ENCODE data around the gene RNFT1. TPM values are rescaled to one million over a fixed set of nuclear protein-coding genes. Genes with fewer than 3 reads are reported as not detected.

RNFT1 gene
- total and polyA plus RNA-seq, 2 donors (not counting 1 experiment from before 2014, with no cell fraction given) = 49.4 to 52.0 TPM

DNA sequence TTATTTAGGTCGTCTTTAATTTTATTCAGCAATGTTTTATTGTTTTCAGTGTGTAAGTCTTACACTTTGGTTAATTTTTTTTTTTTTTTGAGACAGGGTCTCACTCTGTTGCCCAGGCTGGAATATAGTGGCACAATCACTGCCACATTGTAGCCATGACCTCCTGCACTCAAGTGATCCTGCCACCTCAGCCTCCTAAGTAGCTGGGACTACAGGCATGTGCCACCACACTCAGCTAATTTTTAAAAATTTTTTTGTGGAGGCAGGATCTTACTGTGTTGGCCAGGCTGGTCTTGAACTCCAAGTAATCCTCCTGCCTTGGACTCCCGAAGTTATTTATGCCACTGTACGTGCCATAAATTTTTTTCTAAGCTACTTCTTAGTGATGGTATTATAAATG lies 57.1 kb downstream of the RNFT1 start:
- Histone ChIP-seq H3K79me2 (ENCODE audit: control insufficient read depth, insufficient read depth, low read length) (peaks cover 84% of the 10 kb centered on the region), H3K27me3 (replicated peaks in 1 of 4; ENCODE audit: control extremely low read depth in 1 of 4, control insufficient read depth in 3 of 4, insufficient read depth in 4 of 4, low read length in 3 of 4) (no peaks in the 10 kb centered on the region), H2AFZ (ENCODE audit: insufficient read depth, low read depth, low read length, poor library complexity, severe bottlenecking) (no peak overlapping the region), H3K4me3 (ENCODE audit: control extremely low read depth in 1 of 5, extremely low read depth in 1 of 5, insufficient read depth in 1 of 5, low read depth in 2 of 5, low read length in 4 of 5) (no peak overlapping the region), H3K4me2 (replicated peaks; ENCODE audit: low read depth, low read length, poor library complexity, severe bottlenecking) (no peak overlapping the region), H3K36me3 (replicated peaks in 1 of 2; ENCODE audit: control extremely low read depth in 1 of 2, control insufficient read depth in 1 of 2, extremely low read depth in 1 of 2, insufficient read depth in 2 of 2, low read length in 1 of 2) (peaks cover 0 to 22% of the 10 kb centered on the region in 2 experiments), H4K20me1 (ENCODE audit: control insufficient read depth, insufficient read depth, low read length, poor library complexity, severe bottlenecking) (peaks cover 33% of the 10 kb centered on the region), H3K9ac (ENCODE audit: low read length) (no peak overlapping the region), H3K4me1 (ENCODE audit: control insufficient read depth in 2 of 2, insufficient read depth in 2 of 2, low read length in 2 of 2) (no peaks in the 10 kb centered on the region), H3K27ac (ENCODE audit: low read length in 2 of 2) (no peak overlapping the region), H3K9me3 (ENCODE audit: control extremely low read depth in 1 of 3, control insufficient read depth in 2 of 3, insufficient read depth in 1 of 3, low read length in 2 of 3) (no peaks in the 10 kb centered on the region)
- WGBS (ENCODE audit: insufficient coverage) = no CpG with 5 or more reads among the region's 3 CpGs
- no peak overlapping the region for H3K4me3 Mint-ChIP-seq
- TF ChIP-seq, protein P1, sequence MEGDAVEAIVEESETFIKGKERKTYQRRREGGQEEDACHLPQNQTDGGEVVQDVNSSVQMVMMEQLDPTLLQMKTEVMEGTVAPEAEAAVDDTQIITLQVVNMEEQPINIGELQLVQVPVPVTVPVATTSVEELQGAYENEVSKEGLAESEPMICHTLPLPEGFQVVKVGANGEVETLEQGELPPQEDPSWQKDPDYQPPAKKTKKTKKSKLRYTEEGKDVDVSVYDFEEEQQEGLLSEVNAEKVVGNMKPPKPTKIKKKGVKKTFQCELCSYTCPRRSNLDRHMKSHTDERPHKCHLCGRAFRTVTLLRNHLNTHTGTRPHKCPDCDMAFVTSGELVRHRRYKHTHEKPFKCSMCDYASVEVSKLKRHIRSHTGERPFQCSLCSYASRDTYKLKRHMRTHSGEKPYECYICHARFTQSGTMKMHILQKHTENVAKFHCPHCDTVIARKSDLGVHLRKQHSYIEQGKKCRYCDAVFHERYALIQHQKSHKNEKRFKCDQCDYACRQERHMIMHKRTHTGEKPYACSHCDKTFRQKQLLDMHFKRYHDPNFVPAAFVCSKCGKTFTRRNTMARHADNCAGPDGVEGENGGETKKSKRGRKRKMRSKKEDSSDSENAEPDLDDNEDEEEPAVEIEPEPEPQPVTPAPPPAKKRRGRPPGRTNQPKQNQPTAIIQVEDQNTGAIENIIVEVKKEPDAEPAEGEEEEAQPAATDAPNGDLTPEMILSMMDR (IDR thresholded peaks at IDR 0.05) = no peak
- TF ChIP-seq EZH2 (IDR thresholded peaks at IDR 0.05; ENCODE audit: borderline replicate concordance, insufficient read depth, low read depth, low read length, poor library complexity, severe bottlenecking) = no peak
- intact Hi-C loops (cut with micrococcal nuclease) = no loop called here
- no peak overlapping the region for H3K27ac Mint-ChIP-seq
- no peak for DNase-seq
- ChIA-PET POLR2A (no interaction called here), CTCF (no interaction called here)
- H3K27me3 Mint-ChIP-seq = no peaks in the 10 kb centered on the region
- ATAC-seq (ENCODE audit: low read depth) = no peak
- H3K9me3 Mint-ChIP-seq (ENCODE audit: insufficient read depth) = no peaks in the 10 kb centered on the region
- H3K4me1 Mint-ChIP-seq = peaks cover 13% of the 10 kb centered on the region

DNA sequence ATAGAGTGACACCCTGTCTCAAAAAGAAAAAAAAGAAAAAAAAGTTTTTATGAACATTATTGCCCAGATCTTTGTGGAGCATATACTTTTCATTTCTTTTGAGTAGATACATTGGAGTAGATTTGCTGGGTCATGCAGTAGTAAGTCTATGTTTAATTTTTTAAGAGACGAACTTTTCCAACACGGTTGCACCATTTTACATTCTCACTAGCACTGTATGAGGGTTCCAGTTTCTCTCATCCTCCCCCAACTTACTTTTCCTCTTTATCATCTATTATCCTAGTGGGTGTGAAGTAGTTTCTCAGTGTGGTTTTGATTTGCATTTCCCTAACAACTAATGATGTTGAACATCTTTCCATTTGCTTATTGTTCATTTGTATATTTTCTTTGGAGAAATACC lies 61.1 kb downstream of the RNFT1 start:
- Histone ChIP-seq H3K4me2 (replicated peaks; ENCODE audit: low read depth, low read length, poor library complexity, severe bottlenecking) (no peak overlapping the region), H3K79me2 (ENCODE audit: control insufficient read depth, insufficient read depth, low read length) (peaks cover 98% of the 10 kb centered on the region), H3K27me3 (replicated peaks in 1 of 4; ENCODE audit: control extremely low read depth in 1 of 4, control insufficient read depth in 3 of 4, insufficient read depth in 4 of 4, low read length in 3 of 4) (no peaks in the 10 kb centered on the region), H2AFZ (ENCODE audit: insufficient read depth, low read depth, low read length, poor library complexity, severe bottlenecking) (no peak overlapping the region), H3K9me3 (ENCODE audit: control extremely low read depth in 1 of 3, control insufficient read depth in 2 of 3, insufficient read depth in 1 of 3, low read length in 2 of 3) (no peaks in the 10 kb centered on the region), H3K27ac (ENCODE audit: low read length in 2 of 2) (no peak overlapping the region), H3K4me1 (ENCODE audit: control insufficient read depth in 2 of 2, insufficient read depth in 2 of 2, low read length in 2 of 2) (no peaks in the 10 kb centered on the region), H3K9ac (ENCODE audit: low read length) (no peak overlapping the region), H3K36me3 (replicated peaks in 1 of 2; ENCODE audit: control extremely low read depth in 1 of 2, control insufficient read depth in 1 of 2, extremely low read depth in 1 of 2, insufficient read depth in 2 of 2, low read length in 1 of 2) (peaks cover 4 to 11% of the 10 kb centered on the region in 2 experiments), H3K4me3 (ENCODE audit: control extremely low read depth in 1 of 5, extremely low read depth in 1 of 5, insufficient read depth in 1 of 5, low read depth in 2 of 5, low read length in 4 of 5) (no peak overlapping the region), H4K20me1 (ENCODE audit: control insufficient read depth, insufficient read depth, low read length, poor library complexity, severe bottlenecking) (peaks cover 65% of the 10 kb centered on the region)
- no CpG with 5 or more reads among the region's 2 CpGs for WGBS (ENCODE audit: insufficient coverage)
- ChIA-PET POLR2A (no interaction called here), CTCF (interaction anchor here (2.6 kb wide), 1 partner anchor 11 kb away, joined by 7 read pairs; no protein-coding TSS in a partner anchor)
- H3K4me3 Mint-ChIP-seq = no peak overlapping the region
- TF ChIP-seq EZH2 (IDR thresholded peaks at IDR 0.05; ENCODE audit: borderline replicate concordance, insufficient read depth, low read depth, low read length, poor library complexity, severe bottlenecking) = no peak
- TF ChIP-seq, protein P1 (IDR thresholded peaks at IDR 0.05) = no peak
- DNase-seq = no peak
- no peaks in the 10 kb centered on the region for H3K27me3 Mint-ChIP-seq
- H3K9me3 Mint-ChIP-seq (ENCODE audit: insufficient read depth) = no peaks in the 10 kb centered on the region
- no peak for ATAC-seq (ENCODE audit: low read depth)
- peak overlapping the region; percentile 32 for H3K27ac Mint-ChIP-seq
- intact Hi-C loops (cut with micrococcal nuclease) = no loop called here
- peaks cover 24% of the 10 kb centered on the region for H3K4me1 Mint-ChIP-seq

Small RNAs within 50 kb of the gene (small RNA-seq; reads per million reads assigned to genes)
- gene RPS29P21 (ENCODE audit: insufficient read length, low read depth, low replicate concordance) = not detected

Other genes with a start within 250 kb of the RNFT1 start
- 19.7 and 20.0 TPM in 2 replicates for gene TUBD1, start 71.8 kb downstream of the RNFT1 start, total RNA-seq
- 4.8 and 5.7 TPM in 2 replicates for gene TUBD1, start 71.8 kb downstream of the RNFT1 start, polyA plus RNA-seq
- gene RPS6KB1, start 71.6 kb downstream of the RNFT1 start, total RNA-seq = 69.7 and 84.9 TPM in 2 replicates
- gene RPS6KB1, start 71.6 kb downstream of the RNFT1 start, polyA plus RNA-seq = 15.6 and 25.9 TPM in 2 replicates
- 36.6 and 42.4 TPM in 2 replicates for gene HEATR6, start 114.2 kb upstream of the RNFT1 start, total RNA-seq
- 76.5 and 81.2 TPM in 2 replicates for gene HEATR6, start 114.2 kb upstream of the RNFT1 start, polyA plus RNA-seq
- gene CA4, start 185.2 kb upstream of the RNFT1 start, total RNA-seq = not detected in 2 replicates
- not detected in 2 replicates for gene CA4, start 185.2 kb upstream of the RNFT1 start, polyA plus RNA-seq

Measured in B cell (primary cell).